GM21381 (cell line): ENCODE measurements around the gene CYTH1.
"Not testable (repeated sequence)": the region's sequence is repeated elsewhere in the genome, so short reads cannot be mapped to it uniquely, and the experiment has no call there.

ENCODE experiments used
- ATAC-seq: cut with Tn5 transposase; IDR thresholded peaks from one replicate; pipeline ENCODE4 v1.9.1; 2021; ENCODE audit warnings: mild to moderate bottlenecking, moderate library complexity; ENCODE audit not compliant: unreplicated experiment

CYTH1 gene

GRCh38 chr17:78764871-78765270, 17.2 kb downstream of the CYTH1 start:
- no peak for ATAC-seq

GRCh38 chr17:78763561-78763960, 18.5 kb downstream of the CYTH1 start:
- ATAC-seq, result no peak

- no peak for ATAC-seq
Observed at GRCh38 chr17:78761789-78762406, 20.2 kb downstream of the CYTH1 start.

- no peak for ATAC-seq
Observed at GRCh38 chr17:78759969-78760352, 22.1 kb downstream of the CYTH1 start.

GRCh38 chr17:78759203-78759968, 22.7 kb downstream of the CYTH1 start:
- ATAC-seq, result peak; percentile 55

GRCh38 chr17:78753316-78754250, 28.5 kb downstream of the CYTH1 start:
- ATAC-seq, result no peak

DNA sequence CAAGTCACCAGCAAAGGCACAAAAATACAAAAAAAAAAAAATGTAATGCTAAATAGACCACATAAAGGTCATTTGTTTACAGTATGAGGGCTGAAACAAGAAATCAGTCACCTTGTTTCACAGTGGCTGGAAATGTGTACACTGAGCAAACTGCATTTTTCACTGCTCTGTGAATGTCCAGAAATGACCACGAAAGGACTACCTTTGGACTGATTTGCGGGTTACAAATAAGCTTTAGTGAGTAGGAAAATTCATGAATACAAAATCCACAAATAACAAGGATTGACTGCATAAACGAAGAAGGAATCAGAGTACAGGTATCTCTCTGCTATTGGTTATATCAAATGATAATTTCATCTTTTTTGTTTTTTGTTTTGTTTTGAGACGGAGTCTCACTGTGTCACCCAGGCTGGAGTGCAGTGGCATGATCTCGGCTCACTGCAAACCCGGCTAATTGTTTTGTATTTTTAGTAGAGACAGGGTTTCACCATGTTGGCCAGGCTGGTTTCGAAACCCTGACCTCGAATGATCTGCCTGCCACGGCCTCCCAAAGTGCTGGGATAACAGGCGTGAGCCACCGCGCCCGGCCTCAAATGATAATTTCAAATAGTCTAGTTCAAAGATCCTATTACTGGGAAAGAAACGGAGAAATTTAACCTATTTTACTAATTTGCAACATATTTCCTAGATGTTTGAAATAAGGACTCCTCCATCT, 30.5 kb downstream of the CYTH1 start:
- ATAC-seq, result no peak

DNA sequence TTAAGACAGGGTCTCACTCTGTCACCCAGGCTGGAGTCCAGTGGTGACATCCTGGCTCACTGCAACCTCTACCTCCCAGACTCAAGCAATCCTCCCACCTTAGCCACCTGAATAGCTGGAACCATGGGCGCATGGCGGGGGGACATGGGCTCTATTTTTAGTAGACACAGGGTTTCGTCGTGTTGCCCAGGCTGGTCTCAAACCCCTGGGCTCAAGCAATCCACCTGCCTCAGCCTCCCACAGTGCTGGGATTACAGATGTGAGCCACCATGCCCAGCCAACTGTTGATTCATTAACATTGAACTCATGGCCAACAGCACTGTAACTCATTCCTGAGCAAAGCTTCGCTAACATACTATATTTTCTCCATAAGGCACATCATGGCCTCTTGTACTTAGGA, 31.1 kb downstream of the CYTH1 start:
- not testable (repeated sequence) for ATAC-seq

- peak; percentile 57 for ATAC-seq
Observed at GRCh38 chr17:78748730-78749317, 33.2 kb downstream of the CYTH1 start.

DNA sequence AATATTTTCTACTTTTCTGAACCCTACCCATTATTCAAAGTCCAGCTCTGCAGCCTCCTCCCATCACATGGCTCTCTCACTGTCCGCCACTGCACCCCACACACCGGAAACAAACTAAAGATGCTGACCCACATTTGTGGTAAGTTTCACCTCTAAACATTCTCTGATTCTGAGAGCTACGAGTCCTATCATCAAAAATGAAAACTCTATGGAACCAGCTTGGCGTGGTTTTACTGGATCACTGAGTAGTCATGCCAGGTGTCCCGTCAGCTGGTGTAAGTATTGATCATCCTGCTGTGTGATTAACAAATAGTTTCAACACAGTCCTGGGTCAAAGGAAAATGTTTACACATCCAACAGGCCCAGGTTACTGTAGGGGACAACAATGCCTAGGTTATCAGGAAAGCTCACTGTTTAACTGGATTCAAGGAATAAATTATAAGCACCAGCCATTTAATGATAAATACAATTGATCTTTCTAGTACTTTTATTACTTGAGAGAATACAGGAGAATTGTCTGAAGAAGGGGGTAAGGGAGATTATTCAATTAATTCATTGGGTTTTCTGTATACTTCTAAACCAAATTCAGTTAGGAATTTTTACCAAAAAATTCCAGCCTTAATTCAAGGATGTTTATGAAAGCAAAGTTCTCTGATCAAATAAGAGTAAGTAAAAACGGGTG, 33.9 kb downstream of the CYTH1 start:
- peak; percentile 64 for ATAC-seq

GRCh38 chr17:78747488-78747887, 34.6 kb downstream of the CYTH1 start:
- ATAC-seq, result no peak

DNA sequence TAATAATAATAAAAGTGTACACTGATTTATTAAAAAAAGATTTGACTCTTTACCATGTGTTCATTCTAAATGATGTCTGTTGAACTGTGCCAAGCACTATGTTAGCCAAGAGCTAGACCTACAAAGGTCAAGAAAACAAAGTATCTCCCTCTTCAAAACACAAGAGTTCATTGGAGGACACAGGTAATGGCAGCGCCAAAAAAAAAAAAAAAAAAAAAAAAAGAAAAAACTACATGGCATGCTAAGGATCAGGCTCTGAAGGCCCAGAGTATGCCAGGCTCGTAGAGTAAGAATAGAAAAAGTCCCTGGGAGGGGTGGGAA, 35.2 kb downstream of the CYTH1 start:
- ATAC-seq, result no peak

DNA sequence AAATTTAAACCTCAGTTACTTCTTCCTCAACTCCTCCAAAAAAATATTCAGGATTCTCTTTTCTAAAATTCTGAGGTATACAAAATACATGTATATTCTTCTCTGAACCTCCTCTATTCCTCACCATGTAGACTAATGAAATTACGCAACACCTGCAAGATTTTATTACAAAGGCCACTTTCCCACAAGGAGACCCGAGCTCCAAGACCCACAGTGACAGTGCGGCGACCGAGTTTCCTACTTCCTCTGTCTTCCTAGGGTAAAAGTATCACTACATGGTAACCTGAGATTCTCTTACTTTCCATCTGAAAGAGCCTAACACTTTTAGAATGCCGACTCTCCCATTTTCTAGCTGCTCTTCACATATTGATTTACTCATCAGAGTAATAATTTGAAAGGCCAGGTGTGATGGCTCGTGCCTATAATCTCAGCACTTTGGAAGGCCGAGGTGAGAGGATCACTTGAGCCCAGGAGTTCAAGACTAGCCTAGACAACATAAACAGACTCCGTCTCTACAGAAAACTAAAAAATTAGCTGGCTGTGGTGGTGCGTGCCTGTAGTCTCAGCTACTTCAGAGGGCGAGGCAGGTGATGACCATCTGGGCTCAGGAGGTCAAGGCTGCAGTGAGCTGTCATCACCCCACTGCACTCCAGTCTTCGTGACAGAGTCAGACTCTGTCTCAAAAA, 35.7 kb downstream of the CYTH1 start:
- no peak for ATAC-seq

DNA sequence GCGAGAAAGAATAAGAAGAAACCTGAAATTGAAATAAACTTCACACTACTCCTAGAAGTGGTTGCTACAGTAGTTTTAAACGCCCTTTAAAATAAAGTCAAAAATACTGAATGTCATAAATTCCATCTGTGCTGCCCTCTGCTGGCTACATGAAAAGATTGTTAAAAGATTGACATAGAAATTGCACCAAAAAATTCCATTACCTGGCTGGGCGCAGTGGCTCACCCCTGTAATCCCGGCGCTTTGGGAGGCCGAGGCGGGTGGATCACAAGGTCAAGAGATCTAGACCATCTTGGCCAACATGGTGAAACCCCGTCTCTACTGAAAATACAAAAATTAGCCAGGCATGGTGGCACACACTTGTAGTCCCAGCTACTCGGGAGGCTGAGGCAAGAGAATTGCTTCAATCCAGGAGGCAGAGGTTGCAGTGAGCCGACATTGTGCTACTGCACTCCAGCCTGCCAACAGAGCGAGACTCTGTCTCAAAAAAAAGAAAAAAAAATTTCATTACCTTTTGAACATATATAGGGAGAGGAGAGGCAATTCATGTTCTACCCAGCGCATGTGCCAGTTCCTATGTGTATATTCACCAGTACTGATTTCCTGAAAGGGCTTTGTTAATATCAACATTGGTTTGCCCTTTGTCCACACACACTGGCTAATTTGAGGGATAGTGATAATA, 36.5 kb downstream of the CYTH1 start:
- ATAC-seq, result no peak

GRCh38 chr17:78742901-78743300, 39.2 kb downstream of the CYTH1 start:
- ATAC-seq, result no peak

DNA sequence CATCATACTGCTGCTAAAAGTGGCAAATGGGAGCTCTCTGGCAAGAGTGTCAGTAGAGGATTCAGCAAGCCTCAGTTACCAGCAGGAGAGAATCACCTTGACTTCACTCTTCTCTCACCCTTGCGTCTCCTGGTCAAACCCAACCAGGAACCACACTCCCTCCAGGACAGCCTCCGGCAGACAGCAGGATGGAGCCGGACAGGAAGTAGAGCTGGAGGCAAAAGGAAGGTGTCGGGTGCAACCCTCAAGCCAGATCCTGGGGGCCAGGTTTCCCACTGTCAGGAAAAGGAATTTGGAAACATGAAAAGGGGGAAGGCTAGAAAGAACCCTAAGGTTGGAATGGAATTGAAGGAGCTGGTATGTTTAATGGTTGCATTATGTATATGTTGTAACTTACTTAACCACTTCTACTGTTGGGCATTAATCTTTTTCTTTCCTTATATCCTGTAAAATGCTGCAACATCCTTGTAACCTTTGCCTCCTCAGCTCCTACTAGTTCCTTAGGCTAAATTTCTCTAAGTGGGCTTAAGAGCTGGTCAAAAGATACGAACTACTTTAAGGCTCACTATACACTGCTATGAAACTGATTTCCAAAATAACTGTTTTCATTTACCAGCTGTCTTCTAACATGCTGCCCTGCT, 40.3 kb downstream of the CYTH1 start:
- ATAC-seq, result no peak

DNA sequence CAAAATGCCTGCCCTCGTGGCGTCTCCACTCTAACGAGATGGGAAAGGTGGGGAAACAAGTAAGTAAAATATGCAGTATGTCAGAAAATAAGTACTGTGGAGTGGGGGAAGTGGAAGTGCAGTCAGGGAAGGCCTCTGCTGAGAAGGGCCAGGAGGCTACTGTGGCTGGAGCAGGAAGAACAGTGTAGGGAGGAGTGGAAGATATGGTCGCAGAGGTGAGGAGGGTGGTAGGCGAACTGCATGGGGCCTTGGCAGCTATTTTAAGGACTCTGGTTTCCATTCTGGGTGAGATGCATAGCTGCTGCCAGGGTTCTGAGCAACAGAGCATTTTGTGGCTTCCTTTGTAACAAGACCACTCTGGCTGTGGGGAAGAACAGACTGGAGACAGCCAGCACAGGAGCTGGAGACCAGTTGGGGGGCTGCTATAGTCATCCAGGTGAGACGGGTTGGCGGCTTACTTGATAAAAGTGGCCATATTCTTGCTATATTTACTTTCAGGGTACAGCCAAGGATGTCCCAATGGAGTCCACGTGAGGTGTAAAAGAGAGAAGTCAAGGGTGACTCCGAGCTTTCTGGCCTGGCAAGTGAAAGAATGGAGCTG, 42.6 kb downstream of the CYTH1 start:
- ATAC-seq, result no peak

DNA sequence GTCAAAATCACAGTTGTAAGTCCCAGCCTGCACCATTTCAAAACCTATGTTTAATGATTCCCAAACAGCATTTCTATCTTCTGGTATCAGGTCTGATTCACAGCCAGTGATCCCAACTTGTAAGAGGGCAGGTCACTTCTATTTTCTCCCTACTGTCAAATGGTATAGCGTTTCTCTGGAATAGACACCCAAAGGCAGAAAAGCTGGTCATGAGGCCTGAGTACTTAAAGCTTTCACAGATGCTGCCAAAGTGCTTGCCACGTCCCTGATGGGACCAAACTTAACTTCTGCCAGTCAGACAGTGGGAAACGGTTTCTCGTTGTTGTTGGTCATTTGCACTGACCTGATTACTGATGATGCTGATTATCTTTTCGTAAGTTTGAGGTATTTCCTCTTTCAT, 43.4 kb downstream of the CYTH1 start:
- ATAC-seq, result no peak
